HCT116 (cell line): Measurements from ENCODE around the gene DENND4B.

Experiments
- CTCF ChIP-seq, 3 experiments: fragments of 200-600 bp in 1 of 3; sonication (generic) in 1 of 3; IDR thresholded peaks in 2 of 3; conservative IDR thresholded peaks in 1 of 3; 2 replicates each; pipeline ENCODE4 v1.5.1; 2012 to 2017; ENCODE audit warnings: low read depth in 2 of 3, low read length in 2 of 3, antibody characterized with exemption in 1 of 3, borderline replicate concordance in 1 of 3, control low read depth in 1 of 3, mild to moderate bottlenecking in 1 of 3, mixed read lengths in 1 of 3, mixed run types in 1 of 3, moderate library complexity in 1 of 3; ENCODE audit not compliant: insufficient read depth in 1 of 3
- EGR1 ChIP-seq: IDR thresholded peaks from 2 replicates; pipeline ENCODE4 v1.6.1; 2012; ENCODE audit warnings: low read depth
- MAX ChIP-seq: IDR thresholded peaks from 2 replicates; pipeline ENCODE4 v1.6.1; 2012
- POLR2A ChIP-seq: IDR thresholded peaks from 2 replicates; pipeline ENCODE4 v1.7.0; 2011; ENCODE audit warnings: borderline replicate concordance; ENCODE audit not compliant: insufficient read depth, insufficient read length; ENCODE audit errors: extremely low read depth
- REST ChIP-seq: IDR thresholded peaks from 2 replicates; pipeline ENCODE4 v1.6.1; 2012; ENCODE audit warnings: low read depth
- TF ChIP-seq, protein P1 (sequence below): IDR thresholded peaks from 2 replicates; pipeline ENCODE4 v1.6.1; 2011; ENCODE audit warnings: mild to moderate bottlenecking, low read length, moderate library complexity; ENCODE audit not compliant: insufficient replicate concordance; ENCODE audit errors: extremely low read depth

- TF ChIP-seq CTCF (IDR thresholded peaks at IDR 0.05 in 2 of 3, conservative IDR thresholded peaks at IDR 0.05 in 1 of 3; ENCODE audit: borderline replicate concordance in 1 of 3, insufficient read depth in 1 of 3, low read depth in 2 of 3, low read length in 2 of 3) = no peak
- TF ChIP-seq MAX = no peak
- no peak for TF ChIP-seq POLR2A
- TF ChIP-seq EGR1 = no peak
- TF ChIP-seq, protein P1, sequence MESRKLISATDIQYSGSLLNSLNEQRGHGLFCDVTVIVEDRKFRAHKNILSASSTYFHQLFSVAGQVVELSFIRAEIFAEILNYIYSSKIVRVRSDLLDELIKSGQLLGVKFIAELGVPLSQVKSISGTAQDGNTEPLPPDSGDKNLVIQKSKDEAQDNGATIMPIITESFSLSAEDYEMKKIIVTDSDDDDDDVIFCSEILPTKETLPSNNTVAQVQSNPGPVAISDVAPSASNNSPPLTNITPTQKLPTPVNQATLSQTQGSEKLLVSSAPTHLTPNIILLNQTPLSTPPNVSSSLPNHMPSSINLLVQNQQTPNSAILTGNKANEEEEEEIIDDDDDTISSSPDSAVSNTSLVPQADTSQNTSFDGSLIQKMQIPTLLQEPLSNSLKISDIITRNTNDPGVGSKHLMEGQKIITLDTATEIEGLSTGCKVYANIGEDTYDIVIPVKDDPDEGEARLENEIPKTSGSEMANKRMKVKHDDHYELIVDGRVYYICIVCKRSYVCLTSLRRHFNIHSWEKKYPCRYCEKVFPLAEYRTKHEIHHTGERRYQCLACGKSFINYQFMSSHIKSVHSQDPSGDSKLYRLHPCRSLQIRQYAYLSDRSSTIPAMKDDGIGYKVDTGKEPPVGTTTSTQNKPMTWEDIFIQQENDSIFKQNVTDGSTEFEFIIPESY = no peak
- no peak for TF ChIP-seq REST
Measured at GRCh38 chr1:153883223-153883622, 63.3 kb downstream of the DENND4B start.
